Natural killer cell treated with Interleukin-12 subunit alpha and Interleukin-12 subunit beta and Interleukin-15 and Interleukin-18, amount 100 ng/mL, for 72 hours (primary cell): Measurements from ENCODE around the gene PDZRN4. TPM values are rescaled to one million over a fixed set of nuclear protein-coding genes. Genes with fewer than 3 reads are reported as not detected.
A peak's percentile ranks its signal among the peaks of the same experiment; 100 is the strongest.
"Not testable (repeated sequence)": the region's sequence is repeated elsewhere in the genome, so short reads cannot be mapped to it uniquely, and the experiment has no call there.

Source experiments
- ATAC-seq, 2 donors: fragments of 150-1000 bp; cut with Tn5 transposase in 1 of 2; sonication (Bioruptor Pico), chemical (Tn5 transposase) in 1 of 2; 2 replicates each; pipeline ENCODE4 v1.10.0; 2021
- DNase-seq: peaks from one replicate; pipeline ENCODE4 v3.0.0; 2022; ENCODE audit warnings: low spot score
- H3K27ac Mint-ChIP-seq, 2 donors: 1 replicate in 1 of 2; 2 replicates in 1 of 2; pipeline ENCODE4 v1.8.0; 2022; ENCODE audit warnings: mixed read lengths in 2 of 2, mild to moderate bottlenecking in 1 of 2, moderate library complexity in 1 of 2
- H3K27me3 Mint-ChIP-seq, 2 donors: 1 replicate in 1 of 2; 2 replicates in 1 of 2; pipeline ENCODE4 v1.8.0; 2022; ENCODE audit warnings: mixed read lengths in 2 of 2
- H3K36me3 Mint-ChIP-seq: one replicate; pipeline ENCODE4 v1.8.0; 2022; ENCODE audit warnings: mixed read lengths
- H3K4me1 Mint-ChIP-seq, 2 donors: 1 replicate in 1 of 2; 2 replicates in 1 of 2; pipeline ENCODE4 v1.8.0; 2022; ENCODE audit warnings: low read depth in 2 of 2, mixed read lengths in 2 of 2, mild to moderate bottlenecking in 1 of 2
- H3K4me3 Mint-ChIP-seq: one replicate; pipeline ENCODE4 v1.8.0; 2022; ENCODE audit warnings: mixed read lengths
- H3K9me3 Mint-ChIP-seq: 2 replicates; pipeline ENCODE4 v1.8.0; 2022; ENCODE audit warnings: mixed read lengths
- total RNA-seq, 2 donors: library from RNA; stranded (reverse); gene quantifications; one replicate each; pipeline ENCODE4 v1.2.3, GENCODE V29; 2022

The PDZRN4 gene
- total RNA-seq, result not detected

GRCh38 chr12:41188058-41188840, at the start of gene PDZRN4:
TSS of gene PDZRN4 (plus strand) at chr12:41188320.
- Mint-ChIP-seq H3K4me1 (no peaks in the 10 kb centered on the region), H3K9me3 (no peaks in the 10 kb centered on the region), H3K4me3 (no peak within 1 kb of the TSS), H3K27ac (no peak within 1 kb of the TSS), H3K27me3 (peaks cover 28 to 34% of the 10 kb centered on the region in 2 donors), H3K36me3 (peaks cover 8% of the 10 kb centered on the region)
- ATAC-seq (peak; percentile 11 to 38), DNase-seq (no peak)

GRCh38 chr12:41140117-41140516, 48.0 kb upstream of the PDZRN4 start:
- Mint-ChIP-seq H3K27me3 (no peaks in the 10 kb centered on the region), H3K4me1 (no peaks in the 10 kb centered on the region), H3K9me3 (peaks cover 29% of the 10 kb centered on the region), H3K36me3 (no peaks in the 10 kb centered on the region), H3K4me3 (no peak overlapping the region), H3K27ac (no peak overlapping the region)
- ATAC-seq (no peak), DNase-seq (no peak)

GRCh38 chr12:41141104-41141503, 47.0 kb upstream of the PDZRN4 start:
- H3K36me3 Mint-ChIP-seq, result no peaks in the 10 kb centered on the region
- DNase-seq (no peak), ATAC-seq (no peak)
- no peak overlapping the region for H3K27ac Mint-ChIP-seq
- no peaks in the 10 kb centered on the region for H3K27me3 Mint-ChIP-seq
- H3K4me1 Mint-ChIP-seq, result no peaks in the 10 kb centered on the region
- no peak overlapping the region for H3K4me3 Mint-ChIP-seq
- H3K9me3 Mint-ChIP-seq, result peaks cover 25% of the 10 kb centered on the region

- H3K27ac Mint-ChIP-seq, result no peak overlapping the region
- no peaks in the 10 kb centered on the region for H3K4me1 Mint-ChIP-seq
- DNase-seq, result no peak
Observed at GRCh38 chr12:41142376-41142775, 45.7 kb upstream of the PDZRN4 start.

GRCh38 chr12:41151793-41152192, 36.3 kb upstream of the PDZRN4 start:
- Mint-ChIP-seq H3K4me3 (no peak overlapping the region), H3K27me3 (no peaks in the 10 kb centered on the region), H3K9me3 (peaks cover 8% of the 10 kb centered on the region), H3K27ac (no peak overlapping the region), H3K36me3 (peaks cover 4% of the 10 kb centered on the region), H3K4me1 (no peaks in the 10 kb centered on the region)
- ATAC-seq (no peak), DNase-seq (no peak)

More at GRCh38 chr12:41142376-41142775, 45.7 kb upstream of the PDZRN4 start:
- Mint-ChIP-seq H3K4me3 (no peak overlapping the region), H3K36me3 (no peaks in the 10 kb centered on the region), H3K9me3 (peaks cover 25% of the 10 kb centered on the region), H3K27me3 (no peaks in the 10 kb centered on the region)
- no peak for ATAC-seq

- Mint-ChIP-seq H3K27me3 (no peaks in the 10 kb centered on the region), H3K4me1 (no peaks in the 10 kb centered on the region), H3K4me3 (no peak overlapping the region), H3K27ac (no peak overlapping the region), H3K9me3 (peaks cover 7% of the 10 kb centered on the region), H3K36me3 (peaks cover 5% of the 10 kb centered on the region)
- ATAC-seq (no peak), DNase-seq (no peak)
Observed at GRCh38 chr12:41162461-41162860, 25.7 kb upstream of the PDZRN4 start.

- Mint-ChIP-seq H3K36me3 (no peaks in the 10 kb centered on the region), H3K4me1 (no peaks in the 10 kb centered on the region), H3K27ac (no peak overlapping the region), H3K9me3 (peaks cover 7% of the 10 kb centered on the region), H3K4me3 (no peak overlapping the region), H3K27me3 (no peaks in the 10 kb centered on the region)
- ATAC-seq (no peak), DNase-seq (no peak)
Observed at GRCh38 chr12:41167701-41168100, 20.4 kb upstream of the PDZRN4 start.

- DNase-seq, result no peak
Observed at GRCh38 chr12:41174602-41175001, 13.5 kb upstream of the PDZRN4 start.

GRCh38 chr12:41179507-41179906, 8.6 kb upstream of the PDZRN4 start:
- not testable (repeated sequence) for H3K27me3 Mint-ChIP-seq, DNase-seq, H3K27ac Mint-ChIP-seq, ATAC-seq, H3K9me3 Mint-ChIP-seq, H3K4me3 Mint-ChIP-seq, H3K36me3 Mint-ChIP-seq, H3K4me1 Mint-ChIP-seq

More at GRCh38 chr12:41174602-41175001, 13.5 kb upstream of the PDZRN4 start:
- ATAC-seq, result no peak
- Mint-ChIP-seq H3K9me3 (no peaks in the 10 kb centered on the region), H3K4me1 (no peaks in the 10 kb centered on the region), H3K4me3 (no peak overlapping the region), H3K27me3 (no peaks in the 10 kb centered on the region), H3K36me3 (no peaks in the 10 kb centered on the region), H3K27ac (no peak overlapping the region)

GRCh38 chr12:41184864-41185263, 3.3 kb upstream of the PDZRN4 start:
- no peak overlapping the region for H3K27ac Mint-ChIP-seq
- peaks cover 12% of the 10 kb centered on the region for H3K36me3 Mint-ChIP-seq
- no peak overlapping the region for H3K4me3 Mint-ChIP-seq
- ATAC-seq (no peak), DNase-seq (no peak)
- peaks cover 5% of the 10 kb centered on the region for H3K9me3 Mint-ChIP-seq
- no peaks in the 10 kb centered on the region for H3K4me1 Mint-ChIP-seq
- H3K27me3 Mint-ChIP-seq, result peaks cover 24 to 27% of the 10 kb centered on the region in 2 donors

- Mint-ChIP-seq H3K27me3 (peaks cover 28 to 34% of the 10 kb centered on the region in 2 donors), H3K4me1 (no peaks in the 10 kb centered on the region), H3K36me3 (peaks cover 12% of the 10 kb centered on the region), H3K9me3 (peaks cover 5% of the 10 kb centered on the region), H3K27ac (no peak overlapping the region), H3K4me3 (no peak overlapping the region)
- no peak for DNase-seq
- no peak for ATAC-seq
Observed at GRCh38 chr12:41186026-41186425, 2.1 kb upstream of the PDZRN4 start.

GRCh38 chr12:41188841-41189394, 798 bp downstream of the PDZRN4 start:
- DNase-seq (no peak), ATAC-seq (peak in 1 of 2 donors; percentile 28)
- Mint-ChIP-seq H3K36me3 (peaks cover 8% of the 10 kb centered on the region), H3K27me3 (peaks cover 28 to 34% of the 10 kb centered on the region in 2 donors), H3K4me1 (no peaks in the 10 kb centered on the region), H3K4me3 (peak overlapping the region; percentile 29), H3K9me3 (no peaks in the 10 kb centered on the region), H3K27ac (no peak overlapping the region)

GRCh38 chr12:41189395-41190251, 1.5 kb downstream of the PDZRN4 start:
- Mint-ChIP-seq H3K27ac (no peak overlapping the region), H3K27me3 (peaks cover 28 to 34% of the 10 kb centered on the region in 2 donors), H3K36me3 (peaks cover 8% of the 10 kb centered on the region), H3K4me3 (peak overlapping the region; percentile 29), H3K4me1 (no peaks in the 10 kb centered on the region), H3K9me3 (no peaks in the 10 kb centered on the region)
- DNase-seq (no peak), ATAC-seq (no peak)

- peaks cover 28 to 34% of the 10 kb centered on the region in 2 donors for H3K27me3 Mint-ChIP-seq
- no peaks in the 10 kb centered on the region for H3K9me3 Mint-ChIP-seq
- DNase-seq, result no peak
- H3K4me1 Mint-ChIP-seq, result no peaks in the 10 kb centered on the region
- no peak overlapping the region for H3K4me3 Mint-ChIP-seq
- peaks cover 8% of the 10 kb centered on the region for H3K36me3 Mint-ChIP-seq
- no peak overlapping the region for H3K27ac Mint-ChIP-seq
- no peak for ATAC-seq
Observed at GRCh38 chr12:41190338-41190737, 2.2 kb downstream of the PDZRN4 start.
